GM21526 (cell line): ENCODE results near the gene MORN1.

Source experiments
- ATAC-seq: cut with Tn5 transposase; IDR thresholded peaks from one replicate; pipeline ENCODE4 v1.9.1; 2021; ENCODE audit warnings: moderate library complexity; ENCODE audit not compliant: unreplicated experiment, low FRiP score

MORN1 gene

GRCh38 chr1:2388004-2388913 is 3.1 kb downstream of the MORN1 start:
- no peak for ATAC-seq

DNA sequence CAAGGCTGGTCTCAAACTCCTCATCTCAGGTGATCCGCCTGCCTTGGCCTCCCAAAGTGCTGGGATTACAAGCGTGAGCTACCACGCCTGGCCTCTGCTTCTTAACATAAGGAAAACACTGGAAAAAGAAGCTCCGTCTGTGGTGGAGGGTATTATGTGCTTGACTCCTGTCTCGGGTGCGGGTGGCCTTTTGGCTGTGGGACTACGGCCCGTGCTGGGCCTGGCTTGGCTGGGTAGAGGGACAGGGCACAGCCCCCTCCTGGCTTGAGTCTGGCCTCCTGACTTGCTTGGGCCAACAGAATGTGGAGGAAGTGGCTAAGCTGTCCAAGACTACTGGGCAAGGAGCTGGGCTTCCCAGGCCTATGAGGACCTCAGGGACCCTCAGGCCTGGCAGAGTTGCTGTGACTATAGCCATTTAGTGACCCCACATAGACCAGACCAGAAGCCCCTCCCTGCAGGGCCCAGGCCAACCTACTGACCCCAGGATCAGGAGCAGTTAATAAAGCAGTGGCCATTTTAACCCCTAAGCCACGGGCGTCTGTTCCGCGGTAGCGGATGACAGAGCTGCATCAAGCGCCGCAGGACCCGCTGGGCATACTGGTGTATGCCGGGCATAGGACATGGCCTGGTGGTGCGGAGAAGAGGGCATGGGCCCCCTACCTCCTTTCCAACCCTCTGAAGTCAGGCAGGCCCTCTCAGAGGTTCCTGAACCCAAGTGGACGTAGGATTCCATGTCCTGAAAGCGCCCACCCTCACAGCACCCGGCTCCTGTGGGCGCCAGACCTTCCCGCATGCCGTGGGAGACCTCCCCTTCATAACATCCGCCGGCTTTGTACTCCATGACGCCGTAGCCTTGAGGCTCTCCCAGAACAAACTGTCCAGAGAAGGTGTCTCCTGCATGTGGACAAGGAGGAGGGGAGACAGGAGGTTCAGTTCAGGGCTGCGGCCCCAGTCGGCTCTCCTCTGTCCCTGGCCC is 4.4 kb downstream of the MORN1 start:
- no peak for ATAC-seq

- no peak for ATAC-seq
These were observed 5.6 kb downstream of the MORN1 start for GRCh38 chr1:2385606-2386280.

DNA sequence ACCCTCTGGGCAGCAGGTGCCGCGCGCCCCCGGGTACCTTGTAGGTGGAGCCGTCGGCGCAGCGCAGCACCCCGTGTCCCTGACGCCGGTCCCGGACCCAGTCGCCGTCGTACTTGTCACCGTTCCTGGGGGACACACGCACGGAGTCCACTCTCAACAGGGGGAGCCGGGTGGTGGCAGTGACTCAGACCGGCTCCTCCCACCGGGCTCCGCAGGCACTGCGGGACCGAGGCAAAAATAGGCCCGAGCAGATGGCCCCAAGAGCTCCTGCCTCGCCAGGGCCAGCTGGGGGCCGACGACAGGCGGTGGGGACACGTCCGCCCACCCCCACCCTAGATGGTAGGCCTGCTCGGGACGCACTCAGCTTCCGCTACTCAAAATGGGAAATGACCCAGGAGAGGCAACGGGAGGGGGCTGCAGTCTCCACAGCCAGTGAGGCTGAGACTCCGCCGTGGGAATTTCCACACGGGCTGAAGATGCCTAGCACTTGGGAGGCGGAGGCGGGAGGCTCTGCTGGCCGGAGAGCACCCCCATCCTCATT is 6.3 kb downstream of the MORN1 start:
- no peak for ATAC-seq

DNA sequence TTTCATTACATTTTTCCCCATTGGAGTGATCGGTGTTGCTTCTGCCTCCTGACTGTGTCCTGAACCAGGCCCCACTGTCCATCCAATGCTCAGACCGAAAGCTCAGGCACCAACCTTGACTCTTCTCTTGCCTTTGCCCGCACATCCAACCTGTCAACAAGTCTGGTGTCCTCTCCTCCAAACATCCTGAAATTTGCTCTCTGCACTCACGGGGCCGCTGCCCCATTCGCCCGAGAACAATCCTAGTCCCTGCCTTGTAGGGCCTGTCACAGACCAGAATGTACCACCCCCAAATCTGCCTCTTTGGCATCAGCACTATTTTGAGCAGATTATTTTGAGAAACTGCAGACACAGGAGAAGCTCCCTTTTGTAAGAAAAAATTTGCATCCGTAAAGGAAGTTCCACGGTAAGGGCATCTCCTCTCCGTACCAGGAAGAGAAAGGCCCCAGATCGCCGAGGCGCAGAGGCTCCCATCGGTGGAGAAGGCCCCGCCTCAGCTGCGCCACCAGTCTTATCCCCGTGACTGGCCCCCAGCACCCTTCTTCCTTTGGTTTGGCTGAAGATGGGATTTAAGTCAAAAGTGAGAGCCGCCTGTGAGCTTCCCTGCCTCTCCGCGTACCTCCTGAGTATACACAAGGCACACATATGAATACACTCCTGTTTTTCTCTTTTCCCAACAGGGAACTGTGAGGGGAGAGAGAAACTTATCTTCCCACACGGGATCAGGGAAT is 7.1 kb downstream of the MORN1 start:
- ATAC-seq, result no peak

DNA sequence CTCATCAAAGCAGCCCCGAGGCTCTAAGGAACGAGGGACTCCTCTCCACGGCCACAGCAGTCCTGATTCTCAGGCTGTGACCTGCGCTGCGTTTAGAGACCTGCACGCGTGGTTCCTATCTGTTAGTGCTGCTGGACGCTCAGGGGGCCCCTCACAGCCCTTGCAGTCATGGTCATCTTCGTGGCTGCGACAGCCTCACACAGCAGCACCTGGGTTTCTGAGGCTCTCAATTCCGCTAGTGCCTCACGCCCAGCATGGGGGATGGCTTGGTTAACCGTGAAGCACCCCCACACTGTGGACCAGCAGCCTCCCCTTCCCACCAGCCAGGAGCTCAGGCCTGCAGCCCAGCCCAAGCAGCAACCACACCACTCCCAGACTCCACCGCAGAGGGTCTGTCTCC is 7.8 kb downstream of the MORN1 start:
- ATAC-seq, result no peak

GRCh38 chr1:2382621-2383361 is 8.6 kb downstream of the MORN1 start:
- ATAC-seq, result no peak

- no peak for ATAC-seq
These were observed 9.4 kb downstream of the MORN1 start for GRCh38 chr1:2381741-2382620.

DNA sequence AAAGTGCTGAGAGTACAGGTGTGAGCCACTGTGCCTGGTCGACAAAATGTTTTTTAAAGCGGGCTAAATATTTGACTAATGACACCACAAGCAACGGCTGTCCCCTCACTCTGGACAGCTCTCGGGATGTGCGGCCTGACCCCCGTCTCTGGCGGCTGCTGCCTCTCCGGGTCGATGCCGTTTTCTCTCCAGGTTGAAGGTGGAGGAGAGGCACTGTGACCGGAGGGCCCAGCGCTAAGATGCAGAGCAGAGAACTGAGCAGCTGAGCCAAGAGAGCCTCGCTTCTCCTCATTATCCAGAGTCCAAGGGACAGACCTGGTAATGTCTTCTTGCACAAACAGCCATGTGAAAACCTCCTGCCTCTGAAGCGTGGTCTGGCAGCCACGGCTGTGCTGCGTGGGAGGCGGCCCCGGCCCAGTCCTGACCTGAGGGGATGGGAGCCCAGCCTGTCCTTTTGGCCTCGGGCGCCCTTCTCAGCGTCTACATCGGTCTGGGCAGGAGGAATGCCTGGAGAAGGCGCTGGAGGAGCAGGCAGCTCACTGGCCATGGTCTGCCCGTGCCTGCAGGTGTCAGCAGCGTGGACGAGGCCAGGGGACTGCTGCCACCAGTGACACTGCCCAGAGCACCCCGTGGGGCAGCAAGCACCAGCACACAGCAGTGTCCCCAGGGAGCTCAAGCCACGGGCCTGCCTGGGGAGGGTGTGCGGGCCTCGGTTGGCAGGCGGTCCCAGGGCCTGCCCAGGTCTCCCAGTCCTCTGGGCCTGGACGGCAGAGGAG is 10.3 kb downstream of the MORN1 start:
- no peak for ATAC-seq

GRCh38 chr1:2379733-2380404 is 11.5 kb downstream of the MORN1 start:
- no peak for ATAC-seq

- ATAC-seq, result no peak
These were observed 12.2 kb downstream of the MORN1 start for GRCh38 chr1:2378956-2379732.

DNA sequence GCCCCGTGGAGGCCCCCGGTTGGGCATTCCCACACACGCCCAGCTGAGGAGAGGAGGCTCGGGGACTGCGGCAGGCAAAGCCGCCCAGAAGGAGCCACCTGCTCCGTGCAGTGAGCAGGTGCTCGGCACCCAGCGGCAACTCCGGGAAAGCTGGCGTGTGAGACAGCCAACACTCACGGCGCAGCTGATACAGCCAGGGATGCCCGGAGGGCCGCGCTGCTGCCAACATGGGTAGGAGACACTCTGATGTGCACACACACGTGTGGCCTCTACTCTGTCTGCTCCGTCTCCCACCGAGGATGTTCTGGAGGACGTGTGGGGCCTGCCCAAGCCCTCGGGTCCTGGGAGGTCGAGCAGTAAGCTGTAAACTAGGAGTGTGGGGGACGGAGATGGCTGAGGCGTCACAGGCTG is 12.9 kb downstream of the MORN1 start:
- ATAC-seq, result no peak

- no peak for ATAC-seq
These were observed 13.5 kb downstream of the MORN1 start for GRCh38 chr1:2377751-2378440.

DNA sequence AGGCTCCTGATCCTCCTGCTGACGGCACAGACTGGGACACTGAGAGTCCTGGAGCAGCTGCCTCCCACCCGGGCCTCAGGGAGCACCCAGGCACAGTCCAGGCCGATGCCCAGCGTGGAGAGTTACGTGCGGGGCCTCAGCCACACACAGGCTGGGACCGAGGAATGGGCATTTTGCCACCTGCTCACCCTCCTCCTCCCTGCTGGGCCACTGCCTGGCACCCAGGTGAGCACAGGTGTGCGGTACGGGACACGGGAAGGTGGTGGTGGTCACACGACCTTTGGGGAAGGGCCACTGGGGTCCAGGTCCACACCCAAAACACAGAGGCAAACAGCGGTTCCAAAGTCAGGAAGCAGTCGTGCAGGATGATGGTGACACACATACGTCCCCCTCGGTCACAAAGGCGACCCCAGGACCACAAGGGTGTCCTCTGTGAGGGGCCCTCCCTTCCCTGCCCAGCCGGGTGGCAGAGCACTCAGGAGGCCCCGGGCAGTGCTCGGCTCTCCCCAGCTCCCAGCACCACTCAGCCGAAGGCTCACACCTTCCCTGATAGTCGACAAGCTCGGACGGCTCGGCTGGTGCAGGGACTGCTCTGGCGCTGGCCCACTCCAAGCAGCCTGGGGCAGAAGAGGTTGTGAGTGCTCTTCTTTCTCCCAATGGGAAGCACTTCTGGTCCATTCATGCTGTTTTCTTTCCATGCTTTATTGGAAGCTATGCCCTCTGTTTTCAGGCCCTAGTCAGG is 14.3 kb downstream of the MORN1 start:
- no peak for ATAC-seq

DNA sequence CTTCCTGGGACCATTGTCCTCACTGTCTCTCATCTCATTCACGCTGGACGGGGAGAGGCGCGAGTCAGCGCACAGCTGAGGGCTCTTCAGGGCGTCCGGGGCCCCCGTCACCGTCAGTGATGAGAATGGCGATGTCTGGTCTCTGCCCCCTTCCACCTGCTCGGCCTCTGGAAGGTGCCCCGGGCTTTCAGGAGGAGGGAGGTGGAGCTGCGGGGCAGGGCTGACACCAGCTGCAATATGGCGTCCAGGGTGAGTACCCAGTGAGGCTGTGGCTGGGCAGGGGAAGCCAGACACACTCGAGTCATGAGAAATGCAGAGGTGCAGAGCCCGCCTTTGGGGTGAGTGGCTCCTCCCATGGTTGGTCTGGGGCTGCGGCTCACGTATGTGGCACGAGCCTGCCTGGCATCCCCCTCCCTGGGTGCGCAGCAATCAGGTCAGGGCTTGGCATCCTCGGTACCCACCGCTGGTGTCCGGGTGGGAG is 15.1 kb downstream of the MORN1 start:
- no peak for ATAC-seq
